ENCODE measurements around the gene SPSB4.

Gene SPSB4

GRCh38 chr3:141076036-141076773 lies 25.1 kb downstream of the SPSB4 start:
- DNase-seq (ENCODE audit: low read depth) = no peak

DNA sequence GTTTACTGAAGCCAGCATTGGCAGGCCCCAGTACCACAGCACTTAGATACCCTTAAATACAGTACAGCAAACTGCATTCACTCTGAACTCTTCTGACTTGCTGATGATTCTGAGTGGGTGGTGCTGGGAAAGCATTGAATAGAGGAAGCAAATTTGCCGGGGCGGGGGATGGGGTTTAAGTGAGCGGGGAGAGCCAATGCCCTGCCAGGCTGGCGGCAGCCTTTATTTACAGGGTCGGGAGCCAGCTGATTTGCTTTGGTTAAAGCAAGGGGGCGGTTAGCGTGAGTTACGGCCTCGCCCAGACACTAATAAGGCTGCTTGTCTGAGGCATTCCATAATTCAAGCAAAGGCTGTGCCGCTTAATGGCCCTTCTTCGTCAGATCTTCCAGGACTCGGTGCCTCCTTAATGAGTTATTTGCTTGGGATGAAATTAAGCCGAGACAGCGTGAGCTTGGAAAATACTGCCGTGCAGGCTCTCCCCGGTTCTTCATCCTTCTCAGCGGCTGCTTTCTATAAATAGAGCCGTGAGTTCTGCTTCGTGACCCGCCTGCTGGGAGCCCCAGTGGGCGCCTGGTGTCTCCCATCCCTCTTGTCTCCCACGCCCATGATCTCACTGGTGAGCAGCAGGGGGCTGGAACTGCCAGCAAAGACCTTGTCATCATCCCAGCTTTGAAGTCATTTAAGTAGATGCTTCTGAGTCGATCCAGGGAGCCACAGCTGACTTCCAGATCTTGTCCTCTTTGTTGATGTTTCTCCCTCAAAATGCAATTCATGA lies 25.8 kb downstream of the SPSB4 start:
- DNase-seq (ENCODE audit: low read depth) = peak; percentile 27

DNA sequence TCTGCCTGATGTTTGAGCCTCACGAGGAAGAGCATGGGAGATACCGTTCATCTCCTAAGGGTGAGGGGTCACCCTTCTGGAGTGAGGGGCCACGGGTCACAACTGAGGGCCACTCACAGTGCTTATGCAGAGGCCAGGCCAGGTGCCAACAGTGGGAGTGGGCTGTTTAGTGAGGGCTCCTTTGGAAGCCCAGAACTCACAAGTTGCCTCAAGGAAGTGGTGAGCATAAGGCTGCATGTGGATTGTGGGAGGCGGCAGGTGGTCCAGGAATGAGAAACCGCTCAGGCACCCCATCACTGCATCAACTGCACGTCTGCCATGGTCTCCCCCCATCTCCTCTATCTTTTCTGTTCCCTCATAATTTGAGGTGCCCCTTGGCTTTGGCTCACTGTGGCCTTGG lies 26.5 kb downstream of the SPSB4 start:
- no peak for DNase-seq (ENCODE audit: low read depth)

DNA sequence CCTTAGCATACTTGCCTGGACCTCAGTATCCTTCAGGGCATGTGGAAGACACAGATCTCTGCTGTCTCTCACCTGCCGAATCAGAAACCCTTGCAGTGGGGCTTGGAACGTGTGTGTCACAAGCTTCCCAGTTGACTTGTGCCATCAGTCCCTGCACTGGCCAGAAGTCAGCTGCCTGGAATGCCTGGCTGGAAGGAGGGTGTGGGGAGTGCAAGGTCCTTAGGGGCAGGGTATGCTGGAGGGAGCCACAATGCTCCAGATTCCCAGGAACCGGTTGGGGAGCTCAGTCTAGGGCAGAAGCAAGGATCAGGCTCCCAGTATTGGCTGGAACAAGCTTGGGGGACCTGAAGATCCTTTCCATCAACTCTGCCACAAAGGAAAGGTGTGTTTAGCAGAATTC lies 27.1 kb downstream of the SPSB4 start:
- DNase-seq (ENCODE audit: low read depth) = no peak

GRCh38 chr3:141080431-141080830 lies 29.3 kb downstream of the SPSB4 start:
- DNase-seq (ENCODE audit: low read depth) = no peak

GRCh38 chr3:141081141-141081795 lies 30.1 kb downstream of the SPSB4 start:
- DNase-seq (ENCODE audit: low read depth) = no peak

DNA sequence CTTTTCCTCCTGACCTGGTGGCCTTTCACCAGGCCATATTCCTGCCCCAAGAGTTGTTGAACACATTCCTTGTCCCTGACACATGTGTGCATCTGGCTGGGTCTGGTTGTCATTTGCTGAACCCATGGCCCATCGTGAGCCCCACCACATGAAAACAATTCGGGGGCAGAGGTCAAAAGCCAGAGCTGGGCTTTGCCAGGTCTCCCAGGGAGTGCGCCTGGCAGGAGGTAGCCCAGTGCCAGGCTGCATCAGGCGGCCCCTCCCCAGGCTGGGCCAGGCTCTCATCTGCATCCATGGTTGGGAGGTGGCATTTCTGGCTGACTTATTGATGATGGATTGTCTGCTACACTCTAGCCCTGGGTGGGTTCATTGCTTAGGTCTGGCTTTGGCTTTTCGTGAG lies 30.9 kb downstream of the SPSB4 start:
- no peak for DNase-seq (ENCODE audit: low read depth)

DNA sequence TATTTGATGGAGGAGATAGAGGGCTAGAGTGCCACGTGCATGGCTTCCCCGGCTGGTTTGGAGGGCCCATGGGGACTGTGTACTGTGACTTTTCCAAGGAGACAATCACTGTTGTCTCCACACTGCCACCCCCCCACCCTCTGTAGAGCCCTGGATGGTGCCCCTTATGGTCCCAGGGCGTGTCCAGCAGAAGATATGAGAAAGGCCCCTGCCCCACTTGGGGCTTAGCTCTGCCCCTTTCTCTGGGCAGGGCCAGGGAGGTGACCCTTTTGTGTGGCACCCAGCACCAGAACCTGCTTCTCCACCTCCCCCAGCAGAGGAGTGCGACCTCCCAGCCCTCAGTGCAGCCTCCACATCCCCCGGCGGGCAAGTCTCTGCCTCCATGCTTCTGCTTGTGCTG lies 32.1 kb downstream of the SPSB4 start:
- DNase-seq (ENCODE audit: low read depth) = no peak

GRCh38 chr3:141083836-141084649 lies 32.9 kb downstream of the SPSB4 start:
- DNase-seq (ENCODE audit: low read depth) = no peak

DNA sequence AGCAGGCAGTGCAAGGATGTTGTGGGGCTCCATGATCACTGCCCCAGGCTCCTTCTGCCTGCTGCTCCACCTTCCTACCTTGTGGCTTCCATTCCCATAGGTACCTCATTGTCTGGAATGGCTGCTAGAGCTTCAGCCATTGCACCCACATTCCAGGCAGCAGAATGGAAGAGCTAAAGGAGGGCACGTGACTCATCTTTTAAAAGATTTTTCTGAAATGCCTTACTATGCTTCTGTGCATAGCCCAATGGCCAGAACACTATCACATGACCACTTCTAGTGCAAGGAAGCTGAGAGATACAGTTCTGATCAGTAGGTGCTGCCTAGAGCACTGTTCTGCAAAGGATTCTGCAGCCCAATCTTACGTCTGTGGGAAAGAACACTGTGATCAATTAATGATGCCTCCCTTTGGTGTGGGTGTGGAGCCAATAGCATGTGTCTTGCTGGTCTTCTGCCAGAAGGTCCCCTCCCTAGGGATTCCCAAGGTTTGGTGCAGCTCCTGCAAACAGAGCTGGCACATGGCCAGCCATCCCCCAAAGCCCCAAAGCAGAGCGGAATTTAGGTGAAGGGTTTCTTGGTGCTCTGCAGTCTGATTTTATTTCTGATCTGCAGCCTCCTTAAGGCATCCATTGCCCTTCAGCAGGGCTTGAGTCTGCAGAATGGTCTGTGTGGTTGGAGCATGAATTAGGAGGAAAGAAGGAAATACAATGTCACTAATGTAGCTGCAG lies 34.4 kb downstream of the SPSB4 start:
- DNase-seq (ENCODE audit: low read depth) = no peak

GRCh38 chr3:141086188-141086587 lies 35.0 kb downstream of the SPSB4 start:
- DNase-seq (ENCODE audit: low read depth) = no peak

GRCh38 chr3:141087076-141087777 lies 36.1 kb downstream of the SPSB4 start:
- no peak for DNase-seq (ENCODE audit: low read depth)

- DNase-seq (ENCODE audit: low read depth) = no peak
These were observed 36.6 kb downstream of the SPSB4 start for GRCh38 chr3:141087778-141088130.

GRCh38 chr3:141089339-141090152 lies 38.4 kb downstream of the SPSB4 start:
- DNase-seq (ENCODE audit: low read depth) = no peak

DNA sequence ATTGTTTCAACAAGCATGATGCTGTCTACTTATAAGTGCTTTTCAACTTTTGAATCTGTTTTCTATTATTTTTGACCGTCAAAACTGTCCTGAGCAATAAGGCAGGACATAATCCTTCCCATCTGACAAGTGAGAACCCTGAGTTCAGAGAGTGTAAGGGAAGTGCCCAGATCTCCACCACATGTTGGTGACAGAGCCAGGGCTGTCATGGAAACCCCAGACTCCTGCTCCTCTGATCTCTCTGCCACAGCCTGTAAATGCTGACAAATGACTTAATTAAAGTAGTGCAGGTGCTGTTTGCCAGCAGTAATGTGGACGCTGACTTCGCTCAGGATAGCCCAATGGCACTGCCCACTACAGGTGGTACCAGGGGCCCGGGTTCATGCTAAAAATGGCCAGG lies 40.3 kb downstream of the SPSB4 start:
- no peak for DNase-seq (ENCODE audit: low read depth)

GRCh38 chr3:141092663-141093062 lies 41.5 kb downstream of the SPSB4 start:
- DNase-seq (ENCODE audit: low read depth) = no peak

DNA sequence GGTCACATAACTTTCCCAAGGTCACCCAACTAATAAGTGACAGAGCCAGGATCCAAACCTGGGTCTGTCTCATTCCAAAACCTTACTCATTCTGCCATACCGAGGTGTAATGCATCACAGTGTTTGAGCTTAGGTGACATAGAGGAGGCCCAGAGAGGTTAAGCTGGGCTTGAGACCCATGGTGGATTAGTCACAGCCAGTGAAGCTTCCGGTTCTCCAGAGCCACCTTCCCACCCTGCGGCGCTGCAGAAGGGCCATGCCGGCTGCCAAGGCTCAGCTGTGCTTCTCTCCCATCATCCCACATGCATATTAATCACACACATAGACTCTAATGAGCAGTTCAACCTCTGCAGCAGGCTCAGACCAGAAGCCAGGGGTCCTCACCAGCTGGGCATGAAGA lies 42.2 kb downstream of the SPSB4 start:
- DNase-seq (ENCODE audit: low read depth) = no peak

GRCh38 chr3:141093971-141094684 lies 43.0 kb downstream of the SPSB4 start:
- no peak for DNase-seq (ENCODE audit: low read depth)

GRCh38 chr3:141094790-141095545 lies 43.8 kb downstream of the SPSB4 start:
- peak; percentile 12 for DNase-seq (ENCODE audit: low read depth)

Measured in GM04504 (cell line).